Neural crest cell (in vitro differentiated cells): ENCODE results near the gene RPRD1B. TPM values are rescaled to one million over a fixed set of nuclear protein-coding genes. Genes with fewer than 3 reads are reported as not detected.
A peak's percentile ranks its signal among the peaks of the same experiment; 100 is the strongest.

Experiments used
- DNase-seq: peaks from one replicate; pipeline ENCODE4 v3.0.0; 2021; ENCODE audit warnings: low read depth, mixed read lengths, low spot score
- H3K27ac Mint-ChIP-seq: one replicate; pipeline ENCODE4 v1.8.0; 2021; ENCODE audit warnings: mild to moderate bottlenecking, mixed read lengths; ENCODE audit not compliant: unreplicated experiment
- H3K27me3 Mint-ChIP-seq: 2 replicates; pipeline ENCODE4 v1.8.0; 2021; ENCODE audit warnings: low read depth, mild to moderate bottlenecking, mixed read lengths
- H3K36me3 Mint-ChIP-seq: 2 replicates; pipeline ENCODE4 v1.8.0; 2021; ENCODE audit warnings: low read depth, mild to moderate bottlenecking, mixed read lengths
- H3K4me1 Mint-ChIP-seq: 2 replicates; pipeline ENCODE4 v1.8.0; 2021; ENCODE audit warnings: mixed read lengths
- H3K4me3 Mint-ChIP-seq: one replicate; pipeline ENCODE4 v1.8.0; 2021; ENCODE audit warnings: mild to moderate bottlenecking, mixed read lengths
- H3K9me3 Mint-ChIP-seq: 2 replicates; pipeline ENCODE4 v1.8.0; 2021; ENCODE audit warnings: mixed read lengths
- total RNA-seq: library from RNA; stranded (reverse); gene quantifications from 2 replicates; pipeline ENCODE4 v1.2.1, GENCODE V29; 2021
- TF ChIP-seq, protein P1 (sequence below): fragments of 200-600 bp; sonication (generic); conservative IDR thresholded peaks from 2 replicates; pipeline ENCODE4 v1.5.0; 2021; ENCODE audit warnings: antibody characterized with exemption, mild to moderate bottlenecking

Gene RPRD1B
- total RNA-seq, 1 donor from 2014 or later, result 41.1 TPM

DNA sequence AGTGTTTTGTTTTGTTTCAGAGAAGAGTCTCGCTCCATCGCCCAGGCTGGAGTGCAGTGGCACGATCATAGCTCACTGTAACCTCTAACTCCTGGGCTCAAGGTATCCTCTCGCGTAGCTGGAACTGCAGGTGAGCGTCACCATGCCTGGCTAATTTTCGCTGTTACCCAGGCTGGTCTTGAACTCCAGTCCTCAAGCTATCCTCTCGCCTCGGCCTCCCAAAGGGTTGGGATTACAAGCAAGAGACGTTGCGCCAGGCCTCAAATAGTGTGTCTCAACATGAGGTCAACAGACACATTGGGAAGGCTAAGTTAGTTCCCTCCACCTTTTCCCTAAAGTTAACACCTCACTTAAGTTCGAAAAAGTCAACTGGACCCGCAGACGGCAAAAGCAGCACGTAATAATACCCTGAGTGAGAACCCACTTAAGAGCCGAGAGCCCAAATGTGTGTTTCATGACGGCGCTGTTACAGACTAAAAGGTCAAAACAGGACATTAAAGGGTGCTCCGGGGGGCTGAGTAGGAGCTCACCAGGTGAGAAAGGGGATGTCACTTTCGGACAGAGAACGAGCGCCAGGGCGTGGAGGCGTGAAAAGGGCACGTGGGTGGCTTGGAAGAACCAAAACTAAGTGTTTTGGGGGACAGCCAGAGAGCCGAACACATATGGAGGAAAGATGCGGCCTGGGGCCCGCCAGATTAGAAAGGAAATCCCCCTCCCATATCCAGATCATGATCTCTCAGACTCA, 789 bp upstream of the RPRD1B start:
- Mint-ChIP-seq H3K4me1 (peaks cover 69% of the 10 kb centered on the region), H3K27ac (peak overlapping the region; percentile 99), H3K9me3 (peaks cover 5% of the 10 kb centered on the region), H3K27me3 (no peaks in the 10 kb centered on the region), H3K36me3 (peaks cover 40% of the 10 kb centered on the region), H3K4me3 (peak overlapping the region; percentile 98)
- no peak for DNase-seq
- TF ChIP-seq, protein P1, sequence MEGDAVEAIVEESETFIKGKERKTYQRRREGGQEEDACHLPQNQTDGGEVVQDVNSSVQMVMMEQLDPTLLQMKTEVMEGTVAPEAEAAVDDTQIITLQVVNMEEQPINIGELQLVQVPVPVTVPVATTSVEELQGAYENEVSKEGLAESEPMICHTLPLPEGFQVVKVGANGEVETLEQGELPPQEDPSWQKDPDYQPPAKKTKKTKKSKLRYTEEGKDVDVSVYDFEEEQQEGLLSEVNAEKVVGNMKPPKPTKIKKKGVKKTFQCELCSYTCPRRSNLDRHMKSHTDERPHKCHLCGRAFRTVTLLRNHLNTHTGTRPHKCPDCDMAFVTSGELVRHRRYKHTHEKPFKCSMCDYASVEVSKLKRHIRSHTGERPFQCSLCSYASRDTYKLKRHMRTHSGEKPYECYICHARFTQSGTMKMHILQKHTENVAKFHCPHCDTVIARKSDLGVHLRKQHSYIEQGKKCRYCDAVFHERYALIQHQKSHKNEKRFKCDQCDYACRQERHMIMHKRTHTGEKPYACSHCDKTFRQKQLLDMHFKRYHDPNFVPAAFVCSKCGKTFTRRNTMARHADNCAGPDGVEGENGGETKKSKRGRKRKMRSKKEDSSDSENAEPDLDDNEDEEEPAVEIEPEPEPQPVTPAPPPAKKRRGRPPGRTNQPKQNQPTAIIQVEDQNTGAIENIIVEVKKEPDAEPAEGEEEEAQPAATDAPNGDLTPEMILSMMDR, result no peak

DNA sequence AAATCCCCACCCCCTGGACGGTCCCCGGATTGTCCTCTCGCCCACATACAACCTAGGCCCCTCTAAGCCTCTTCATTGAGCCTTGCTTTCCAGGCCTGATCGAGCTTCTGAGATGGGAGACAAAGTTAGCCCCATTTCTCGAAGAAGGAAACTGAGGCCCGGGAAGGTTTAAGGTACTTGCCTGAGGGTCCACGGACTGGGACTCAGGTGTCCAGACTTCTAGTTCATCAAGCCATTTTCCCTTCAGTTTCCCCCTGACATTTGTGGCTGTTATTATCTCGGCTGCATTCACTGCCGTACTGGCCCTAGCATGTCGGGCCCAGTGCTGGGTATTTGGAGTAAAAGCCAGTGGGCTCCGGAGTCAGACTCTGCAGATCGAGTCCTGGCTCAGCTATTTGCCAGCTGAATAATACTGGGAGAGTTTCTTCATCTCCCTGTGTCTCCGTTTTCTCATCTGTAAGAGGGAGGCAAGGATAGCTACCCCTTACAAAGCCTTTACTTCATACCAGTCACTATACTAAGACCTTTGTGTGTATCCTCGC, 633 bp downstream of the RPRD1B start:
- TF ChIP-seq, protein P1, result no peak
- Mint-ChIP-seq H3K27ac (peak overlapping the region; percentile 99), H3K36me3 (peaks cover 31% of the 10 kb centered on the region)

DNA sequence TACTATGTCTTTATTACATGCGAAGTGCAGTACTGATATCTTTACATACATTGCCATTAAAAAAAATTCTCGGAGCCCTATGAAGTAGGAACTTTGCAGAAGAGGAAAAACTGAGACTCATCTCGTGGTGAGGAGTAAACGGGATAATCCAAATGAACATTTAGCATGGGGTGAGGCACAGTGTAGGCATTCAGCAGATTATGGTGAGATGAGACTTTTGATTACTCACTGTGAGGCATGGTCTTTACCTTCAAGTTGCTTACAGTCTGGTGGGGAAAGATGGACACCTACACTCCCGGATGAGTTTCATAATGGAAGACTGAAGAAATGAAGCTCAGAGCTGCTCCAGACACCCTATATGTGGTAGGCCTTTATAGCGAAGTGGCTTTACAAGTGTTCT, 1.4 kb downstream of the RPRD1B start:
- Mint-ChIP-seq H3K9me3 (peaks cover 3% of the 10 kb centered on the region), H3K36me3 (peaks cover 26% of the 10 kb centered on the region), H3K4me1 (peaks cover 57% of the 10 kb centered on the region), H3K27me3 (no peaks in the 10 kb centered on the region), H3K27ac (peak overlapping the region; percentile 99), H3K4me3 (peak overlapping the region; percentile 98)
- no peak for DNase-seq
- TF ChIP-seq, protein P1, result no peak

More for the DNA sequence above, 633 bp downstream of the RPRD1B start:
- Mint-ChIP-seq H3K27me3 (no peaks in the 10 kb centered on the region), H3K9me3 (peaks cover 5% of the 10 kb centered on the region), H3K4me1 (peaks cover 60% of the 10 kb centered on the region), H3K4me3 (peak overlapping the region; percentile 98)
- DNase-seq, result no peak

DNA sequence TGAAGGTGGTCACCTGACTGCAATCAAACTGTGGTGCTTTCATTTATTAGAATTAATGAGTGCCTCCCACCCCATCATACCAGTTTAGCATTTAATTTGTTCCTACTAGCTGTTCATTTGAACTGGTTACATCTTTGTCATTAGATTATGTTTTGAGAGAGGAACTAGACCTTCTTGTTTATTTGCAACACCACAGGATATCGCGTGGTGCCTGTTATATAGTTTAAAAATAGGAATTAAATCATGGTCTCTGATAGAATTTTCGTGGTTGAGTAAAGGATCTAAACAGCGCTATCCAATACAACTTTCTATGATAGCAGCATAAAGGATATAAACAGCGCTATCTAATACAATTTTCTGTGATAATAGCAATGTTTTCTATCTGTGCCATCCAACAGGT, 2.8 kb downstream of the RPRD1B start:
- Mint-ChIP-seq H3K36me3 (peaks cover 17% of the 10 kb centered on the region), H3K4me3 (peak overlapping the region; percentile 98), H3K27ac (no peak overlapping the region)

DNA sequence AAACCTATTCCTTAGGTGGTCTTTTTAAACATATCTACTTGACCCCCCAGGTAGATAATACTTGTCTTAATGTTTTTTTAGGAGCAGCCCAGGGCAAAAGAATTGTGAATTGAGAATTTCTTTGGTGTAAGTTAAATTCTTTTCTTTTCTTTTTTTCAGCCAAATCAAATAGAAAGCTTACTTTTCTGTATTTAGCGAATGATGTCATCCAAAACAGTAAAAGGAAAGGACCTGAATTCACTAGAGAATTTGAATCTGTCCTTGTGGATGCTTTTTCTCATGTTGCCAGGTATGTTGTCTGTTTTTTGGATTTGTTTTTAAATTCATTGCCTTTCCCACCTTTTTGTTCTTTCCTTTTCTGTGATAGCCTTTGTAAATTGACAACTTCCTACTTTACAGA, 6.7 kb downstream of the RPRD1B start:
- H3K4me3 Mint-ChIP-seq, result no peak overlapping the region
- H3K36me3 Mint-ChIP-seq, result peaks cover 14% of the 10 kb centered on the region
- TF ChIP-seq, protein P1, result no peak
- H3K9me3 Mint-ChIP-seq, result no peaks in the 10 kb centered on the region
- H3K27me3 Mint-ChIP-seq, result no peaks in the 10 kb centered on the region
- DNase-seq, result no peak
- peaks cover 20% of the 10 kb centered on the region for H3K4me1 Mint-ChIP-seq
- H3K27ac Mint-ChIP-seq, result no peak overlapping the region

More for the DNA sequence above, 2.8 kb downstream of the RPRD1B start:
- Mint-ChIP-seq H3K4me1 (peaks cover 48% of the 10 kb centered on the region), H3K27me3 (no peaks in the 10 kb centered on the region), H3K9me3 (no peaks in the 10 kb centered on the region)
- no peak for DNase-seq
- TF ChIP-seq, protein P1, result no peak
